NCI-H1436 treated with DMSO at 0.1 percent for 48 hours (cell line): ENCODE measurements around the gene SPACDR.
"Not testable (repeated sequence)": the region's sequence is repeated elsewhere in the genome, so short reads cannot be mapped to it uniquely, and the experiment has no call there.

Source experiments
- DNase-seq: peaks from one replicate; lab custom pipeline; 2025; lab: John Stamatoyannopoulos, UW

The SPACDR gene

GRCh38 chr7:100464210-100464660 lies at the start of gene SPACDR:
TSS of gene SPACDR (minus strand) at chr7:100464260. CDS start at chr7:100464025, 235 bp downstream.
- no peak for DNase-seq

DNA sequence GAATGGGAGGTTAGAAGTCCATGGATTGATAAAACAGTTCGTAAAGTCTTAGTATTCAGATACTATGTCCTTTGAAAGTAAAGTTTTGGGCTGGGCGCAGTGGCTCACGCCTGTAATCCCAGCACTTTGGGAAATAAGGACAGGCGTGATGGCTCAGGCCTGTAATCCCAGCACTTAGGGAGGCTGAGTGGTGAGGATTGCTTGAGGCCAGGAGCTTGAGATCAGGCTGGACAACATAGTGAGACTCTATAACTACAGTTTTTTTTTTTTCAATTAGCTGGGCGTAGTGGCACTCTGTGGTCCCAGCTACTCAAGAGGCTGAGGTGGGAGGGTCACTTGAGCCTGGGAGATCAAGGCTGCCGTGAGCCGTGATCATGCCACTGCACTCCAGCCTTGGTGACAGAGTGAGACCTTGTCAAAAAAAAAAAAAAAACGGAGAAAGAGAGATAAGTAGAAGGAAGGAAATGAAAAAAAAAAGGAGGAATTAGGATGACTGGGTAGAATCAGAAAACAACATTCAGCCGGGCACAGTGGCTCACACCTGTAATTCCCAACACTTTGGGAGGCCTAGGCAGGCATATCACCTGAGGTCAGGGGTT lies 49.3 kb upstream of the SPACDR start:
- no peak for DNase-seq

GRCh38 chr7:100510437-100511239 lies 46.6 kb upstream of the SPACDR start:
- DNase-seq = no peak

DNA sequence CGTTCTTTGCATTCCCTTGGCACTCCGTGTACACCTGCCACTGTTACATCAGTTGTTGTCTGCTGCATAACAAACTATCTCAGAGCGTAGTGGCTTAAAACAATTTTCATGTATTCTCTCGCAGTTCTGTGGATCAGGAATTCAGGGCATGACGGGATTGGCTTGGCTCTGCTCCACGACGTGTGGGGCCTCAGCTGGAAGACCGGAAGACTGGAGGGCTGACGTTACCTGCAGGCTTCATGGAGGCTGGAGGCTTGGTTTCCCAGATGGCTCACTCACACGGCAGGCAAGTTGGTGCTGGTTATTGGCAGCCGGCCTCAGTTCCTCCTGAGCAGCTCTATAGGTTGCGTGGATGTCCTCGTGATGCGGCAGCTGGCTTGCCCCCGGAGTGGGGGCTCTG lies 45.2 kb upstream of the SPACDR start:
- no peak for DNase-seq

DNA sequence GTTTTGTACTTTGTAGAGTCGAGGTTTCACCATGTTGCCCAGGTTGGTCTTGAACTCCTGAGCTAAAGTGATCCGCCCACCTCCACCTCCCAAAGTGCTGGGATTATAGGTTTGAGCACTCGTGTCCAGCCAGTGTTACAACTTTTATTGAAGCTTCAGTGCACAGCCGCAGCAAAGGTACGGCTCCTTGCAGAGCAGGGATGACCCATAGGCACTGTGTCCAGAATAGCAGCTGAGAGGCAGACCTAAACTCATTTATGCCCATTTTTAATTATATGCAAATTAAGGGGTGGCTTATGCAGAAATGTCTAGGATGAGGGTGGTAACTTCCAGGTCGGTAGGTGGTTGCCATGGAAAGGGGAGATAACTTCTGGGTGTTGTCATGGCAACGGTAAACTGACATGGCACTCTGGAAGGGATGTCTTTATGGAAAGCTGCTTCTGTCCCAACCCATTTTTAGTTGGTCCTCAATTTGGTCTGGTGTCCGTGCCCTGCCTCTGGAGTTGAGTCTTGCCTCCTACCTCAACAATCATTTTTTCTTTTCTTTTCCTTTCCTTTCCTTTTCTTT lies 42.4 kb upstream of the SPACDR start:
- no peak for DNase-seq

- no peak for DNase-seq
Measured at GRCh38 chr7:100504887-100505611, 41.0 kb upstream of the SPACDR start.

DNA sequence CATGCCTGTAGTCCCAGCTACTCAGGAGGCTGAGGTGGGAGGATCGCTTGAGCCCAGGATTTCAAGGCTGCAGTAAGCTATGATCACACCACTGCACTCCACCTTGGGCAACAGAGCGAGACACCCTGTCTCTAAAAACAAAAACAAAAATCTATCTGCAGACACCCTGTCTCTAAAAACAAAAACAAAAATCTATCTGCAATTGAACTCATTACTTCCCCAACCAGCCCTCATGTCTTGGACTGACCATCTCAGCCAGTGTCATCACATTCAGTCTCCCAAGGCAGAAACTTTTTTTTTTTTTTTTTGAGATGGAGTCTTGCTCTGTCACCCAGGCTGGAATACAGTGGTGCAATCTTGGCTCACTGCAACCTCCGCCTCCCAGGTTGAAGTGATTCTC lies 40.0 kb upstream of the SPACDR start:
- not testable (repeated sequence) for DNase-seq

- not testable (repeated sequence) for DNase-seq
Measured at GRCh38 chr7:100500743-100501142, 36.7 kb upstream of the SPACDR start.

GRCh38 chr7:100496509-100496908 lies 32.4 kb upstream of the SPACDR start:
- no peak for DNase-seq

GRCh38 chr7:100493476-100494264 lies 29.6 kb upstream of the SPACDR start:
- no peak for DNase-seq

DNA sequence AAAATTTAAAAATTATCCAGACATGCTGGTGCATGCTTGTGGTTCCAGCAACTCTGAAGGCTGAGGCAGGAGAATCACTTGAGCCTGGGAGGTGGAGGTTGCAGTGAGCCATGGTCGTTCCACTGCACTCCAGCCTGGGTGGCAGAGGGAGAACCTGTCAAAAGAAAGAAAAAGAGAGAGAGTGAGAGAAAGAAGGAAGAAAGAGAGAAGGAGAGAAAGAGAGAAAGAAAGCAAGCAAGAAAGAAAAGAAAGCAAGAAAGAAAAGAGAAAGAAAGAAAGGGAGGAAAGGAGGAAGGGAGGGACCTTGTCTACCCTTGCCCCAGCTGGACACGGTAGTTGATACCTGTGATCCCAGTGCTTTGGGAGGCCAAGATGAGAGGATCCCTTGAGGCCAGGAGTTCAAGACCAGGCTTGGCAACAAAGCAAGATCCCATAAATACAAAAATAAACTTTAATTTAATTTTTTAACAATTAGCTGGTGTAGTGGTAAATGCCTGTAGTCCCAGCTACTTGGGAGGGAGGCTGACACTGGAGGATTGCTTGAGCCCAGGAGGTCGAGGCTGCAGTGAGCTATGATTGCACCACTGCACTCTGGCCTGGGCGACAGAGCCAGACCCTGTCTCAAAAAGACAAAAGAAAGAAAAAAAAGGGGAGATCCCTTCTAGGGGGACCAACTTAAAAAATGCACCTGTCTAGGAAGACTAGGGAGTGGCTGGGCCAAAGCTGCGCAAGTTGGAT lies 28.8 kb upstream of the SPACDR start:
- DNase-seq = no peak

DNA sequence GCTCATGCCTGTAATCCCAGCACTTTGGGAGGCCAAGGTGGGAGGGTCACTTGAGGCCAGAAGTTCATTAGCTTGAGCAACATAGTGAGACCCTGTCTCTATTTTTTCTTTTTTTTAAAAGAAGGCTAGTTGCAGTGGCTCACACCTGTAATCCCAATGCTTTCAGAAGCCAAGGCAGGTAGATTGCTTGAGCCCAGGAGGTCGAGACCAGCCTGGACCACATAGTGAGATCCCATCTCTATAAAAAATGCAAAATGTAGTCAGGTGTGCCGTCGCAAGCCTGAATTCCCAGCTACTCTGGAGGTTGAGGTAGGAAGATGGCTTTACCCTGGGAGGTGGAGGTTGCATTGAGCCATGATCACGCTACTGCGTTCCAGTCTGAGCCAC lies 27.1 kb upstream of the SPACDR start:
- DNase-seq = no peak

DNA sequence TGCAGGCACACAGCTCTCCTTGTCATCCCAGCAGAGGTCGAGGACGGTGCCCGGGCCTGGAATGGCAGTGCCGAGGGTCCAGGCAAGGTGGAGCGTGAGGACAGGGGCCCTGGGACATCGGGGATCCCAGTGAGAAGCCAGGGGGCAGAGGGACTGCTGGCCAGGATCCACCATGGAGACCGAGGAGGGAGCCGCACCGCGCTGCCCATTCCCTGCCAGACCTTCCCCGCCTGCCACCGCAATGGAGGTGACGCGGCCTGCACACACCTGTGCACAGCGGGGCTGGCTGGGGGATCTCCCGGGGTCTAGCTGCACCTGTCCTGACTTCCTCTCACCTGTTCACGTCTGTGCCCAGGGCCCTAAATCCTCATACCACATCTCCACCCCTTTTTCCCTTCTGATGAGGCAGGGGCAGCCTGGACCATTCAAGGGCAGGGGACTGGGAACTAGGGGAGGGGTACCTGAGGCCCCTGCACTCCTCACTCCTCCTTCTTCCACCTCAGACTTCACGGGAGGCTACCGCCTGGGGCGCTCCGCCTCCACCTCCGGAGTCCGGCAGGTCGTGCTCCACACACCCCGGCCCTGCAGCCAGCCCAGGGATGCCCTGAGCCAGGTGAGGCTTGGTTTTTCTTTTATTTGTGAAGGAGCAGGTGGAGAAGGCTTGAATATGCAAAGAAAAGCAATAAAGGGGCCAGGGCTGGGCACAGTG lies 26.6 kb upstream of the SPACDR start:
- DNase-seq = no peak

DNA sequence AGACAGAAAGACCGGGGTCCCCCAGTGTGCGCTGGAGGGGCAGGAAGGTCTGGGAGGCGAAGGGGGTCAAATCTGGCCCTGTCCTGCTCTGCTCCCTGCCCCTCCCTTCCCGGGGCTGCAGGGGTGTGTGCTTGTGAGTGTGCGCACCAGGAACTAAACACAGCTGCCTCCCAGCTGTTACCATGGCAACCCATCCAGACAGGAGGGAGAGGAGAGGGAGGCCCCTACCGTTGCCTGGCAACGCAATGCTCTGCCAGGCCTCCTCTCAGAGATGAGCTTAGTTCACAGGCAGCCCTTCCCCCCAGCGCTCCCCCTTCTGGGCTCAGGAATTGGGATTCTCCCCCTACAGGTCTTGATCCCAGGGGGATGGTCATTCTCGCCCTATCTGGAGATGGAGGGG lies 25.8 kb upstream of the SPACDR start:
- peak; percentile 89 for DNase-seq

- no peak for DNase-seq
Measured at GRCh38 chr7:100489121-100489520, 25.1 kb upstream of the SPACDR start.

GRCh38 chr7:100488333-100489095 lies 24.5 kb upstream of the SPACDR start:
- DNase-seq = no peak

DNA sequence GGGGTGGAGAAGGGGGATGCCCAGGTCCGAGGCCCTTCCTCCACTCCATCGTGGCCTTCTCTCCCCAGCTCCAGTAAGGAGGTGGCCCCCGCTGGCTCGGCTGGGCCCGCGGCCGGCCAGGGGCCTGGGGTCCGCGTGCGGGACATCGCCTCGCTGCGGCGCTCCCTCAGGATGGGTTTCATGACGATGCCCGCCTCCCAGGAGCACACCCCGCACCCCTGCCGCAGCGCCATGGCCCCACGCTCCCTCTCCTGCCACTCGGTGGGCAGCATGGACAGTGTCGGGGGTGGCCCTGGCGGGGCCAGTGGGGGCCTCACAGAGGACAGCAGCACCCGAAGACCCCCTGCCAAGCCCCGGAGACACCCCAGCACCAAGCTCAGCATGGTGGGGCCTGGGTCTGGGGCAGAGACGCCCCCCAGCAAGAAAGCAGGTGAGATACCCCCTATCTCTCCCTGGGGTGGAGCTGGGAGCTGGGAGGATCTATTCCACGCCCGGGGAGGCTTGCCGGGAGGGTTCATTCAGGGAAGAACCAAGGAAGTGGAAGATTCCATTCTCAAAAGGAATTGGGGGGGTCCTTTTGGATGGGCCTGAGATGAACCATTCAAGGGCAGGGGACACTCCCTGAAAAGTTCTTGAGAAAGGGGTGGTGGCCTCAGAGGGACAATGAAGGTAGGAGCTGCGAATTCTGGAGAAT lies 22.8 kb upstream of the SPACDR start:
- DNase-seq = no peak

- no peak for DNase-seq
Measured at GRCh38 chr7:100486111-100486636, 22.1 kb upstream of the SPACDR start.

- no peak for DNase-seq
Measured at GRCh38 chr7:100485471-100485876, 21.4 kb upstream of the SPACDR start.
